ENCODE measurements around the gene SORT1. TPM values are rescaled to one million over a fixed set of nuclear protein-coding genes. Genes with fewer than 3 reads are reported as not detected.

SORT1 gene
- polyA plus RNA-seq, 3 donors, result 21.3 to 41.1 (median 35.3) TPM

DNA sequence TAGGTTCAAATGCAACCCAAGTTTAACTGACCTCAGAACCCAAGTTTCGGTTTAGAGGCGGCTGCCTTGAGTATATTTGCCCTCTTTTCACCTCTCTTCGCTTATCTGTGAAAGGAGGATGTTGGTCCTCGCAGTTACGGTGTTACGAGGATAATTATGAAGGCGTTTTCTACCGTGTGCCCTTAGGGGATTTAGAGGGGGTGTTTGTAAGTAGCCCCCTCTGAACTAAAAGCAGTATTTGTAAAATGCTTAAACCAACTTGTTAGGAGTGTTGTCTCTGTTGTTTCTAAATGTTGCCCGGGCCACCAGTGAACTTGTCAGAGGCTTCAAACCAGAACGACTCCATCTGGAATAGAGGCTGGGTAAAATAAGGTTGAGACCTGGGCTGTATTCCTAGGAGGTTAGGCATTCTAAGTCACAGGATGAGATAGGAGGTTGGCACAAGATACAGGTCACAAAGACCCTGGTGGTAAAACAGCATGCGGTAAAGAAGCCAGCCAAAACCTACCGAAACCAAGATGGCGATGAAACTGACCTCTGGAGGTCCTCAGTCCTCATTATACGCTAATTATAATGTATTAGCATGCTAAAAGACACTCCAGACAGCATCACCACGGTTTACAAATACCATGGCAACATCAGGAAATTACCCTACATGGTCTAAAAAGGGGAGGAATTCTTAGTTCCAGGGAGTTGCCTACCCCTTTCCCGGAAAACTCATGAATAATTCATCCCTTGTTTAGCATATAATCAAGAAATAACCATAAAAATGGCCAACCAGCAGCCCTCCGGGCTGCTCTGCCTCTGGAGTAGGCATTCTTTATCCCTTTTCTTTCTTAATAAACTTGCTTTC is 113.7 kb downstream of the SORT1 start:
- Histone ChIP-seq H3K9me3 (replicated peaks in 1 of 2; ENCODE audit: control insufficient read depth in 1 of 2, insufficient read depth in 1 of 2, low read length in 2 of 2) (no peaks in the 10 kb centered on the region), H4K20me1 (ENCODE audit: insufficient read depth, low read length) (no peaks in the 10 kb centered on the region), H2AFZ (ENCODE audit: insufficient read depth, low read depth, low read length, poor library complexity, severe bottlenecking) (peak overlapping the region; percentile 94), H3K27ac (ENCODE audit: low read depth in 1 of 2, low read length in 2 of 2) (peak overlapping the region; percentile 82 to 85), H3K4me2 (replicated peaks; ENCODE audit: extremely low read depth, low read length, poor library complexity, severe bottlenecking) (peak overlapping the region; percentile 81), H3K4me3 (replicated peaks in 1 of 3; ENCODE audit: low read depth in 2 of 3, low read length in 3 of 3) (peak overlapping the region; percentile 61 to 87 (median 77)), H3K79me2 (ENCODE audit: insufficient read depth, low read length) (peaks cover 31% of the 10 kb centered on the region), H3K27me3 (ENCODE audit: control insufficient read depth in 2 of 2, insufficient read depth in 2 of 2, low read length in 2 of 2) (no peaks in the 10 kb centered on the region), H3K9ac (ENCODE audit: insufficient read depth, low read length, poor library complexity, severe bottlenecking) (peak overlapping the region; percentile 59), H3K4me1 (ENCODE audit: control insufficient read depth in 1 of 2, insufficient read depth in 2 of 2, low read length in 2 of 2) (peaks cover 39 to 42% of the 10 kb centered on the region in 2 donors), H3K36me3 (replicated peaks in 1 of 2; ENCODE audit: control insufficient read depth in 1 of 2, insufficient read depth in 2 of 2, low read length in 2 of 2) (peaks cover 7 to 14% of the 10 kb centered on the region in 2 donors)
- TF ChIP-seq, protein P1, sequence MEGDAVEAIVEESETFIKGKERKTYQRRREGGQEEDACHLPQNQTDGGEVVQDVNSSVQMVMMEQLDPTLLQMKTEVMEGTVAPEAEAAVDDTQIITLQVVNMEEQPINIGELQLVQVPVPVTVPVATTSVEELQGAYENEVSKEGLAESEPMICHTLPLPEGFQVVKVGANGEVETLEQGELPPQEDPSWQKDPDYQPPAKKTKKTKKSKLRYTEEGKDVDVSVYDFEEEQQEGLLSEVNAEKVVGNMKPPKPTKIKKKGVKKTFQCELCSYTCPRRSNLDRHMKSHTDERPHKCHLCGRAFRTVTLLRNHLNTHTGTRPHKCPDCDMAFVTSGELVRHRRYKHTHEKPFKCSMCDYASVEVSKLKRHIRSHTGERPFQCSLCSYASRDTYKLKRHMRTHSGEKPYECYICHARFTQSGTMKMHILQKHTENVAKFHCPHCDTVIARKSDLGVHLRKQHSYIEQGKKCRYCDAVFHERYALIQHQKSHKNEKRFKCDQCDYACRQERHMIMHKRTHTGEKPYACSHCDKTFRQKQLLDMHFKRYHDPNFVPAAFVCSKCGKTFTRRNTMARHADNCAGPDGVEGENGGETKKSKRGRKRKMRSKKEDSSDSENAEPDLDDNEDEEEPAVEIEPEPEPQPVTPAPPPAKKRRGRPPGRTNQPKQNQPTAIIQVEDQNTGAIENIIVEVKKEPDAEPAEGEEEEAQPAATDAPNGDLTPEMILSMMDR (IDR thresholded peaks at IDR 0.05), result no peak
- intact Hi-C loops (cut with micrococcal nuclease), result loop anchor here in 1 of 2 donors (2.0 kb wide), 1 partner anchor 113 kb away; the partner anchor contains the start of gene SORT1
- Mint-ChIP-seq H3K27ac (peak overlapping the region in 5 of 7 donors; percentile 87 to 97 (median 92)), H3K4me1 (peaks cover 42% of the 10 kb centered on the region), H3K27me3 (ENCODE audit: low read depth in 3 of 3) (peaks cover 0 to 3% (median 2%) of the 10 kb centered on the region in 3 donors), H3K36me3 (peaks cover 14 to 17% of the 10 kb centered on the region in 2 donors), H3K4me3 (peak overlapping the region; percentile 97 to 100), H3K9me3 (peaks cover 0 to 2% (median 0%) of the 10 kb centered on the region in 7 donors)
- 87% methylated on average over 4 of the region's 17 CpGs for WGBS (ENCODE audit: insufficient coverage)
- no peak for DNase-seq

DNA sequence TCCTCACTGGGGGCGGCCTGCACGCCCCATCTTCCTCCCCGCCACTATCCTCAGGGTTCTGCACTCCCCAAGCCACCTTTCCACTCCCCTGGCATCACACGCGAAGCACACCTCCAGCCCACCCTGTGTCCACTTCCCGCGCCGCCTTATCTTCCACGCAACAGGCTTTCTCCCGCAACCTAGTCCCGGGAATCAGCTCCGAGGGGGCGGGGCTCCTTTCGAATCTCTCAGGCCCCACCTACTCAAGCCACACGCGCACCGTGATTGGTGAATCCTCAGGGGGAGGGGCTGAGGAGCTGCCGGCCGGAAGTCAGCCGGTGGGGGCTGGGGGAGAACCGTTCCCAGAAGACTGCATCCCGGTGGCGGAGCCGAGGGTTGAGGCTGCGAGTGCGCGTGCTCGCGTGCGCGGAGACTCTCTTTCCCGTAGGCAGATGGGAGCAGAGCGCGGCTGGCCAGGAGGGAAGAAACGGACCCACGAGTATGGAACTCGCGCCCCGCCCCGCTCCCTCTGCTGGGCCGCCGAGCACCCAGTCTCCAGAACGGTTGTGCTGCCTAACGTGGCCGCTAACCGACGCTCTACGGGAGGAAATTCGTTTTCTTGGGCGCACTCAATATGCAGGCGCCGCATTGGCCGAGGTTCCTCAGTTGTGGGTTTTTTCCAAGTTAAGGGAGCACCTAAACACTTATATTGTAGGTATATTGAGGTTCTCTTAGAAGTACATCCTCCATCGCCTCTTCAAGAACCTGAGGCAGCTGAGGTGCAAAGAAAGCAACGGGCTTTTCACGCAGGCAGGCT is 114.6 kb downstream of the SORT1 start, which contains the start of gene PSRC1:
PSRC1 (minus strand) TSS at position 194 of the 796 bp plus-strand sequence.
- Mint-ChIP-seq H3K4me1 (peaks cover 42% of the 10 kb centered on the region), H3K27me3 (ENCODE audit: low read depth in 3 of 3) (no peaks in the 10 kb centered on the region), H3K27ac (peak within 1 kb of the TSS; percentile 87 to 97 (median 95)), H3K36me3 (peaks cover 14 to 17% of the 10 kb centered on the region in 2 donors), H3K9me3 (peaks cover 0 to 2% (median 0%) of the 10 kb centered on the region in 7 donors), H3K4me3 (peak within 1 kb of the TSS; percentile 97 to 100)
- Histone ChIP-seq H3K27ac (ENCODE audit: low read depth in 1 of 2, low read length in 2 of 2) (peak within 1 kb of the TSS; percentile 82 to 85), H3K9ac (ENCODE audit: insufficient read depth, low read length, poor library complexity, severe bottlenecking) (peak within 1 kb of the TSS; percentile 59), H3K4me1 (ENCODE audit: control insufficient read depth in 1 of 2, insufficient read depth in 2 of 2, low read length in 2 of 2) (peaks cover 39 to 42% of the 10 kb centered on the region in 2 donors), H4K20me1 (ENCODE audit: insufficient read depth, low read length) (no peaks in the 10 kb centered on the region), H3K4me2 (replicated peaks; ENCODE audit: extremely low read depth, low read length, poor library complexity, severe bottlenecking) (peak within 1 kb of the TSS; percentile 81), H3K36me3 (replicated peaks in 1 of 2; ENCODE audit: control insufficient read depth in 1 of 2, insufficient read depth in 2 of 2, low read length in 2 of 2) (peaks cover 7 to 22% of the 10 kb centered on the region in 2 donors), H3K4me3 (replicated peaks in 1 of 3; ENCODE audit: low read depth in 2 of 3, low read length in 3 of 3) (peak within 1 kb of the TSS; percentile 61 to 87 (median 77)), H3K9me3 (replicated peaks in 1 of 2; ENCODE audit: control insufficient read depth in 1 of 2, insufficient read depth in 1 of 2, low read length in 2 of 2) (no peaks in the 10 kb centered on the region), H3K79me2 (ENCODE audit: insufficient read depth, low read length) (peaks cover 31% of the 10 kb centered on the region), H3K27me3 (ENCODE audit: control insufficient read depth in 2 of 2, insufficient read depth in 2 of 2, low read length in 2 of 2) (no peaks in the 10 kb centered on the region), H2AFZ (ENCODE audit: insufficient read depth, low read depth, low read length, poor library complexity, severe bottlenecking) (peak within 1 kb of the TSS; percentile 94)
- intact Hi-C loops (cut with micrococcal nuclease), result loop anchor here in 1 of 2 donors (2.0 kb wide), 1 partner anchor 114 kb away; the partner anchor contains the start of gene SORT1
- DNase-seq, result peak; percentile 79 to 86 (median 81)
- TF ChIP-seq, protein P1 (IDR thresholded peaks at IDR 0.05), result peak; percentile 71
- under 1% methylated on average over 48 of the region's 56 CpGs for WGBS (ENCODE audit: insufficient coverage)
